Inferior parietal cortex (tissue), 1 donor: ENCODE results near the gene PARP12.
"Not testable (repeated sequence)": the region's sequence is repeated elsewhere in the genome, so short reads cannot be mapped to it uniquely, and the experiment has no call there.

Source experiments
- DNase-seq: peaks from one replicate; pipeline ENCODE4 v3.0.0-alpha.2; 2016; ENCODE audit errors: extremely low spot score

PARP12 gene

GRCh38 chr7:140062528-140063299 lies at the start of gene PARP12:
Gene PARP12, minus strand, starts transcription at chr7:140062951. Its CDS starts 104 bp downstream, at chr7:140062847.
- DNase-seq, result peak; percentile 38

- not testable (repeated sequence) for DNase-seq
These were observed 46.0 kb upstream of the PARP12 start for GRCh38 chr7:140108777-140109176.

GRCh38 chr7:140096459-140096858 lies 33.7 kb upstream of the PARP12 start:
- no peak for DNase-seq

- DNase-seq, result no peak
These were observed 30.6 kb upstream of the PARP12 start for GRCh38 chr7:140093375-140093774.

- DNase-seq, result no peak
These were observed 22.7 kb upstream of the PARP12 start for GRCh38 chr7:140085447-140085846.

GRCh38 chr7:140084972-140085371 lies 22.2 kb upstream of the PARP12 start:
- no peak for DNase-seq

- DNase-seq, result no peak
These were observed 21.4 kb upstream of the PARP12 start for GRCh38 chr7:140084142-140084655.

- no peak for DNase-seq
These were observed 20.0 kb upstream of the PARP12 start for GRCh38 chr7:140082770-140083169.

- DNase-seq, result no peak
These were observed 19.1 kb upstream of the PARP12 start for GRCh38 chr7:140081774-140082425.

GRCh38 chr7:140080919-140081318 lies 18.2 kb upstream of the PARP12 start:
- no peak for DNase-seq

- no peak for DNase-seq
These were observed 16.4 kb upstream of the PARP12 start for GRCh38 chr7:140079121-140079536.

- no peak for DNase-seq
These were observed 15.6 kb upstream of the PARP12 start for GRCh38 chr7:140078392-140078791.

- DNase-seq, result no peak
These were observed 12.0 kb upstream of the PARP12 start for GRCh38 chr7:140074780-140075179.

- no peak for DNase-seq
These were observed 7.8 kb upstream of the PARP12 start for GRCh38 chr7:140070546-140070945.

- DNase-seq, result no peak
These were observed 6.7 kb upstream of the PARP12 start for GRCh38 chr7:140069298-140069949.

GRCh38 chr7:140068033-140068432 lies 5.3 kb upstream of the PARP12 start:
- DNase-seq, result no peak

GRCh38 chr7:140067052-140067451 lies 4.3 kb upstream of the PARP12 start:
- no peak for DNase-seq

- DNase-seq, result no peak
These were observed 628 bp downstream of the PARP12 start for GRCh38 chr7:140062118-140062527.

- DNase-seq, result no peak
These were observed 1.2 kb downstream of the PARP12 start for GRCh38 chr7:140061607-140061930.

GRCh38 chr7:140060788-140061606 lies 1.8 kb downstream of the PARP12 start:
- peak; percentile 23 for DNase-seq

- no peak for DNase-seq
These were observed 2.5 kb downstream of the PARP12 start for GRCh38 chr7:140060243-140060630.
